Liver (tissue), 9 donors: ENCODE data around the gene EPN3. TPM values are rescaled to one million over a fixed set of nuclear protein-coding genes. Genes with fewer than 3 reads are reported as not detected.

Experiments
- DNase-seq: peaks from one replicate; pipeline ENCODE4 v3.0.0-alpha.2; 2017; ENCODE audit warnings: low spot score
- H3K27ac ChIP-seq, 2 donors: one replicate each; pipeline ENCODE4 v1.7.0; 2013; ENCODE audit warnings: inconsistent platforms in 2 of 2, low read length in 2 of 2, control low read depth in 1 of 2, low read depth in 1 of 2, mild to moderate bottlenecking in 1 of 2
- H3K27me3 ChIP-seq, 4 donors: one replicate each; pipeline versions ENCODE4 v1.6.1 to v1.7.0; 2013; ENCODE audit warnings: low read length in 3 of 4, inconsistent platforms in 1 of 4, mild to moderate bottlenecking in 1 of 4, moderate library complexity in 1 of 4; ENCODE audit not compliant: control insufficient read depth in 4 of 4, insufficient read depth in 4 of 4
- H3K36me3 ChIP-seq, 4 donors: one replicate each; pipeline versions ENCODE4 v1.6.1 to v1.7.0; 2013; ENCODE audit warnings: low read length in 3 of 4, mild to moderate bottlenecking in 3 of 4, low read depth in 1 of 4, moderate library complexity in 1 of 4; ENCODE audit not compliant: control insufficient read depth in 4 of 4, insufficient read depth in 3 of 4
- H3K4me1 ChIP-seq, 4 donors: one replicate each; pipeline versions ENCODE4 v1.6.1 to v1.7.0; 2013; ENCODE audit warnings: low read length in 3 of 4, mild to moderate bottlenecking in 3 of 4, moderate library complexity in 1 of 4; ENCODE audit not compliant: control insufficient read depth in 4 of 4, insufficient read depth in 4 of 4
- H3K4me3 ChIP-seq, 3 donors: one replicate each; pipeline versions ENCODE4 v1.6.1 to v1.7.0; 2013; ENCODE audit warnings: low read length in 3 of 3, control low read depth in 1 of 3, low read depth in 1 of 3, mild to moderate bottlenecking in 1 of 3
- H3K9ac ChIP-seq, 2 donors: one replicate each; pipeline ENCODE4 v1.7.0; 2013; ENCODE audit warnings: low read length in 2 of 2, mild to moderate bottlenecking in 2 of 2, moderate library complexity in 2 of 2, control low read depth in 1 of 2, low read depth in 1 of 2
- H3K9me3 ChIP-seq, 4 donors: one replicate each; pipeline versions ENCODE4 v1.6.1 to v1.7.0; 2013; ENCODE audit warnings: low read length in 3 of 4; ENCODE audit not compliant: control insufficient read depth in 4 of 4
- ATF3 ChIP-seq: IDR thresholded peaks from 2 replicates; pipeline ENCODE4 v1.6.1; 2016; ENCODE audit warnings: antibody characterized with exemption
- CTCF ChIP-seq: fragments of 150-350 bp; IDR thresholded peaks from 2 replicates; pipeline ENCODE4 v1.5.1; 2017; ENCODE audit warnings: improper control_type of control experiment, low read depth, low read length; ENCODE audit not compliant: missing input control
- EGR1 ChIP-seq, 2 donors: IDR thresholded peaks; 2 replicates each; pipeline ENCODE4 v1.6.1; 2016 to 2018; ENCODE audit warnings: antibody characterized with exemption in 2 of 2, low read depth in 2 of 2
- FOXA1 ChIP-seq: IDR thresholded peaks from 2 replicates; pipeline ENCODE4 v1.6.1; 2016; ENCODE audit warnings: antibody characterized with exemption
- FOXA2 ChIP-seq: IDR thresholded peaks from 2 replicates; pipeline ENCODE4 v1.6.1; 2016; ENCODE audit warnings: antibody characterized with exemption
- GABPA ChIP-seq, 2 donors: IDR thresholded peaks in 1 of 2; conservative IDR thresholded peaks in 1 of 2; 2 replicates each; pipeline ENCODE4 v1.6.1; 2016; ENCODE audit warnings: antibody characterized with exemption in 2 of 2, mild to moderate bottlenecking in 1 of 2, moderate library complexity in 1 of 2
- HNF4A ChIP-seq, 2 donors: conservative IDR thresholded peaks; 2 replicates each; pipeline ENCODE4 v1.6.1; 2016; ENCODE audit warnings: antibody characterized with exemption in 2 of 2, mild to moderate bottlenecking in 2 of 2
- HNF4G ChIP-seq: IDR thresholded peaks from 2 replicates; pipeline ENCODE4 v1.6.1; 2016; ENCODE audit warnings: antibody characterized with exemption
- JUND ChIP-seq, 2 donors: IDR thresholded peaks; 2 replicates each; pipeline ENCODE4 v1.6.1; 2016; ENCODE audit warnings: antibody characterized with exemption in 2 of 2
- NR2F2 ChIP-seq: IDR thresholded peaks from 2 replicates; pipeline ENCODE4 v1.6.1; 2016; ENCODE audit warnings: antibody characterized with exemption
- RXRA ChIP-seq, 2 donors: IDR thresholded peaks; 2 replicates each; pipeline ENCODE4 v1.6.1; 2017 to 2018; ENCODE audit warnings: antibody characterized with exemption in 2 of 2, mild to moderate bottlenecking in 1 of 2
- SP1 ChIP-seq: IDR thresholded peaks from 2 replicates; pipeline ENCODE4 v1.6.1; 2018; ENCODE audit warnings: antibody characterized with exemption, mild to moderate bottlenecking
- TAF1 ChIP-seq: conservative IDR thresholded peaks from 2 replicates; pipeline ENCODE4 v1.6.1; 2016; ENCODE audit warnings: antibody characterized with exemption, mild to moderate bottlenecking
- YY1 ChIP-seq: IDR thresholded peaks from 2 replicates; pipeline ENCODE4 v1.6.1; 2016; ENCODE audit warnings: antibody characterized with exemption, mild to moderate bottlenecking
- ZBTB33 ChIP-seq: IDR thresholded peaks from 2 replicates; pipeline ENCODE4 v1.6.1; 2016; ENCODE audit warnings: antibody characterized with exemption
- WGBS: extraction: QIAGEN DNeasy Blood & Tissue Kit; methylation state at CpG from one replicate; pipeline ENCODE4 v1.1.7; 2013; 5-methylcytosine and 5-hydroxymethylcytosine counted together
- polyA plus RNA-seq, 2 donors: library from polyadenylated mRNA; stranded (reverse) in 1 of 2; unstranded in 1 of 2; fragments of 200-250 nt in 1 of 2; fragments of >200 nt in 1 of 2; fragmentation: Nextera tagmentation in 1 of 2; extraction: Ambion mirVana in 1 of 2; gene quantifications; one replicate each; pipeline versions ENCODE4 v1.2.1 to v1.2.3, GENCODE V29; 2013 to 2015
- total RNA-seq, 2 donors: library from RNA; depleted of rRNA; stranded (reverse); fragments of >200 nt; gene quantifications; one replicate each; pipeline ENCODE4 v1.2.3, GENCODE V29; 2014
- donor health status: healthy.
- donor health status: healthy.
- donor health status: healthy.
- donor health status: healthy.
- donor health status: healthy.

Gene EPN3
- total and polyA plus RNA-seq, 4 donors: 0.06 to 0.51 (median 0.33) TPM; not detected in 1

- no peak overlapping the region for H3K9ac ChIP-seq
- no peak overlapping the region for H3K4me3 ChIP-seq
- no peak for DNase-seq
- no peaks in the 10 kb centered on the region for H3K27me3 ChIP-seq
- H3K27ac ChIP-seq: no peak overlapping the region
- peaks cover 2 to 15% (median 13%) of the 10 kb centered on the region in 4 donors for H3K4me1 ChIP-seq
- TF ChIP-seq YY1 (no peak), SP1 (no peak), EGR1 (IDR thresholded peaks at IDR 0.05; ENCODE audit: low read depth in 2 of 2) (no peak), JUND (IDR thresholded peaks at IDR 0.05) (no peak)
- WGBS: 83% methylated on average over 8 of the region's 8 CpGs
- H3K9me3 ChIP-seq: no peaks in the 10 kb centered on the region
- H3K36me3 ChIP-seq: no peaks in the 10 kb centered on the region
These were observed 14.8 kb upstream of the EPN3 start for GRCh38 chr17:50517504-50518383.

- no peak overlapping the region for H3K9ac ChIP-seq
- TF ChIP-seq TAF1 (no peak), CTCF (no peak), EGR1 (IDR thresholded peaks at IDR 0.05; ENCODE audit: low read depth in 2 of 2) (no peak)
- H3K4me1 ChIP-seq: peaks cover 2 to 15% (median 13%) of the 10 kb centered on the region in 4 donors
- no peak for DNase-seq
- no peaks in the 10 kb centered on the region for H3K27me3 ChIP-seq
- H3K4me3 ChIP-seq: no peak overlapping the region
- H3K27ac ChIP-seq: no peak overlapping the region
- H3K9me3 ChIP-seq: no peaks in the 10 kb centered on the region
- WGBS: 90% methylated on average over 13 of the region's 13 CpGs
- H3K36me3 ChIP-seq: no peaks in the 10 kb centered on the region
These were observed 14.0 kb upstream of the EPN3 start for GRCh38 chr17:50518384-50519023.

GRCh38 chr17:50519141-50519834 is 13.2 kb upstream of the EPN3 start:
- no peak overlapping the region for H3K9ac ChIP-seq
- no peak overlapping the region for H3K4me3 ChIP-seq
- H3K4me1 ChIP-seq: peaks cover 2 to 15% (median 13%) of the 10 kb centered on the region in 4 donors
- H3K36me3 ChIP-seq: no peaks in the 10 kb centered on the region
- 93% methylated on average over 8 of the region's 8 CpGs for WGBS
- TF ChIP-seq ZBTB33: no peak
- TF ChIP-seq NR2F2: no peak
- no peak for TF ChIP-seq JUND (IDR thresholded peaks at IDR 0.05)
- TF ChIP-seq ATF3: no peak
- TF ChIP-seq CTCF: no peak
- no peak for TF ChIP-seq EGR1 (IDR thresholded peaks at IDR 0.05; ENCODE audit: low read depth in 2 of 2)
- no peak for TF ChIP-seq YY1
- no peak for TF ChIP-seq FOXA2
- no peak for TF ChIP-seq HNF4G
- no peak for TF ChIP-seq GABPA (IDR thresholded peaks at IDR 0.05 in 1 of 2, conservative IDR thresholded peaks at IDR 0.05 in 1 of 2)
- no peak for TF ChIP-seq TAF1
- TF ChIP-seq HNF4A (conservative IDR thresholded peaks at IDR 0.05): no peak
- TF ChIP-seq SP1: no peak
- no peak for TF ChIP-seq RXRA (IDR thresholded peaks at IDR 0.05)
- TF ChIP-seq FOXA1: no peak
- no peak for DNase-seq
- H3K27me3 ChIP-seq: no peaks in the 10 kb centered on the region
- no peaks in the 10 kb centered on the region for H3K9me3 ChIP-seq
- no peak overlapping the region for H3K27ac ChIP-seq
